ENCODE data around the gene HYAL1. TPM values are rescaled to one million over a fixed set of nuclear protein-coding genes. Genes with fewer than 3 reads are reported as not detected.

Gene HYAL1
- polyA plus RNA-seq (2013, experiment 1 of 2) = 1.1 TPM
- 1.3 TPM for polyA plus RNA-seq (2013, experiment 2 of 2)

DNA sequence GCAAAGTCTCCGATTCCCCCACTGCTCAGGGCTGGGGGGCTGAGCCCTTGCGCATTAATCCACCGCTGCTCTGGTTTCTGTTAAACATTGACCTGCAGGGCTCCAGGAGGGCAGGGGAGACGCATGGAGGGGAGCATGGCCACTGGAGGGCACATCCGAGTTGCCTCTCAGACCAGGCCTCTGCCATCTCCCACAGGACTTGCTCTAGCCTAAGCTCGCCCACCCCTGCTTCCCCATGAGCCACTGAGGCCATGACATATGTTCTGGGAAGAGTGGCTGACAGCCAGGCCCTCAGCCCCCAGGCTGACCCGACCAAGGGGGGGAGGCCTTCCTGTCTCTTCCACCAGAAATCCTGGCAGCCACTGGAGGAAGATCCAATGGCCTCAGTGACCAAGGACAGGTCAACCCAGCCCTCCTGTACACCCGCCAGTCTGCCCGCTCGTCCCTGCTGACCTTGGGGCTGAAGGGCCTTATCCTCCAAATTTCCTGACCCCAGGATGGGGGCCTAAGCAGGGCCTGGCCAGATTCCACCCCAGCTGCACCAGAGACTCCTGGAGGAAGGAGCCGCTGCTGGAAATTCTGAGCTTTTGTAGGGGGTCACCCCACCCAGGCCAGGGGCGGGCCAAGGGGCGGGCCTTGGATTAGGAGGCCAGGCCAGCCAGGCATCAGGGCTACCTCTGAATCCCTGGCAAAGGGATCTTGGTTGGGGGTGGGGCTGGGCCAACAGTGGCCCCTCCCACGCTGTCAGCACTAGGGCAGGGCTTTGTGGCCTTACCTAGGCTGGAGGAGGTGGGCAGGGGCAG, at the start of gene HYAL1:
HYAL1 (minus strand) TSS at position 562 of the 803 bp plus-strand sequence. CDS start 618 bp downstream, outside the sequence.
- Histone ChIP-seq H3K79me1 (ENCODE audit: low read length) (no peaks in the 10 kb centered on the region), H3K56ac (ENCODE audit: low read length) (peak within 1 kb of the TSS; percentile 35), H2AK5ac (ENCODE audit: low read length) (no peak within 1 kb of the TSS), H3K23ac (ENCODE audit: low read length) (no peak within 1 kb of the TSS), H3K4ac (ENCODE audit: low read depth, low read length) (no peak within 1 kb of the TSS), H3K4me3 (ENCODE audit: low read length) (no peak within 1 kb of the TSS), H2BK120ac (ENCODE audit: low read depth, low read length) (no peak within 1 kb of the TSS), H2BK5ac (ENCODE audit: low read length) (no peak within 1 kb of the TSS), H3K36me3 (ENCODE audit: control insufficient read depth, insufficient read depth, low read length) (no peaks in the 10 kb centered on the region), H3K79me2 (ENCODE audit: control insufficient read depth, insufficient read depth, low read length) (no peaks in the 10 kb centered on the region), H3K4me2 (ENCODE audit: low read length) (no peak within 1 kb of the TSS), H3K27ac (ENCODE audit: low read depth, low read length) (no peak within 1 kb of the TSS), H3K9ac (ENCODE audit: low read length) (peak within 1 kb of the TSS; percentile 25), H3K18ac (ENCODE audit: low read length) (no peak within 1 kb of the TSS), H3K4me1 (ENCODE audit: control insufficient read depth, low read depth, low read length) (peaks cover 6% of the 10 kb centered on the region), H4K5ac (ENCODE audit: low read length) (no peak within 1 kb of the TSS), H4K8ac (ENCODE audit: low read depth, low read length) (no peak within 1 kb of the TSS), H3K27me3 (ENCODE audit: insufficient read depth, low read length, poor library complexity) (no peaks in the 10 kb centered on the region), H2BK15ac (replicated peaks; ENCODE audit: low read depth) (no peak within 1 kb of the TSS)
- WGBS (ENCODE audit: extremely low coverage, insufficient coverage, low lambda C conversion rate) = no CpG with 5 or more reads among the region's 14 CpGs
- DNase-seq = peak; percentile 84

- Histone ChIP-seq H3K56ac (ENCODE audit: low read length) (no peak overlapping the region), H3K4me2 (ENCODE audit: low read length) (no peak overlapping the region), H3K27me3 (ENCODE audit: insufficient read depth, low read length, poor library complexity) (no peaks in the 10 kb centered on the region), H2BK120ac (ENCODE audit: low read depth, low read length) (no peak overlapping the region), H3K4me1 (ENCODE audit: control insufficient read depth, low read depth, low read length) (peaks cover 18% of the 10 kb centered on the region), H3K9ac (ENCODE audit: low read length) (no peak overlapping the region), H2BK15ac (replicated peaks; ENCODE audit: low read depth) (no peak overlapping the region), H3K18ac (ENCODE audit: low read length) (no peak overlapping the region), H3K4ac (ENCODE audit: low read depth, low read length) (no peak overlapping the region), H3K36me3 (ENCODE audit: control insufficient read depth, insufficient read depth, low read length) (peaks cover 3% of the 10 kb centered on the region), H2BK5ac (ENCODE audit: low read length) (no peak overlapping the region), H3K79me2 (ENCODE audit: control insufficient read depth, insufficient read depth, low read length) (peaks cover 7% of the 10 kb centered on the region), H3K4me3 (ENCODE audit: low read length) (no peak overlapping the region), H3K23ac (ENCODE audit: low read length) (no peak overlapping the region), H2AK5ac (ENCODE audit: low read length) (no peak overlapping the region), H3K79me1 (ENCODE audit: low read length) (peaks cover 17% of the 10 kb centered on the region), H4K5ac (ENCODE audit: low read length) (no peak overlapping the region), H3K27ac (ENCODE audit: low read depth, low read length) (no peak overlapping the region), H4K8ac (ENCODE audit: low read depth, low read length) (no peak overlapping the region)
- no CpG with 5 or more reads among the region's 2 CpGs for WGBS (ENCODE audit: extremely low coverage, insufficient coverage, low lambda C conversion rate)
- no peak for DNase-seq
Measured at GRCh38 chr3:50352781-50353180, 49.4 kb upstream of the HYAL1 start.

GRCh38 chr3:50351323-50351697, 47.9 kb upstream of the HYAL1 start:
- Histone ChIP-seq H3K18ac (ENCODE audit: low read length) (no peak overlapping the region), H3K23ac (ENCODE audit: low read length) (no peak overlapping the region), H3K4me2 (ENCODE audit: low read length) (peak overlapping the region; percentile 42), H3K36me3 (ENCODE audit: control insufficient read depth, insufficient read depth, low read length) (peaks cover 3% of the 10 kb centered on the region), H3K27ac (ENCODE audit: low read depth, low read length) (no peak overlapping the region), H2BK5ac (ENCODE audit: low read length) (no peak overlapping the region), H3K4me3 (ENCODE audit: low read length) (no peak overlapping the region), H3K4me1 (ENCODE audit: control insufficient read depth, low read depth, low read length) (peaks cover 8% of the 10 kb centered on the region), H4K8ac (ENCODE audit: low read depth, low read length) (no peak overlapping the region), H3K56ac (ENCODE audit: low read length) (peak overlapping the region; percentile 19), H3K27me3 (ENCODE audit: insufficient read depth, low read length, poor library complexity) (no peaks in the 10 kb centered on the region), H3K4ac (ENCODE audit: low read depth, low read length) (no peak overlapping the region), H2AK5ac (ENCODE audit: low read length) (no peak overlapping the region), H2BK120ac (ENCODE audit: low read depth, low read length) (no peak overlapping the region), H3K79me1 (ENCODE audit: low read length) (peaks cover 3% of the 10 kb centered on the region), H3K9ac (ENCODE audit: low read length) (peak overlapping the region; percentile 11), H2BK15ac (replicated peaks; ENCODE audit: low read depth) (no peak overlapping the region), H3K79me2 (ENCODE audit: control insufficient read depth, insufficient read depth, low read length) (no peaks in the 10 kb centered on the region), H4K5ac (ENCODE audit: low read length) (no peak overlapping the region)
- no peak for DNase-seq
- no CpG with 5 or more reads among the region's 11 CpGs for WGBS (ENCODE audit: extremely low coverage, insufficient coverage, low lambda C conversion rate)

DNA sequence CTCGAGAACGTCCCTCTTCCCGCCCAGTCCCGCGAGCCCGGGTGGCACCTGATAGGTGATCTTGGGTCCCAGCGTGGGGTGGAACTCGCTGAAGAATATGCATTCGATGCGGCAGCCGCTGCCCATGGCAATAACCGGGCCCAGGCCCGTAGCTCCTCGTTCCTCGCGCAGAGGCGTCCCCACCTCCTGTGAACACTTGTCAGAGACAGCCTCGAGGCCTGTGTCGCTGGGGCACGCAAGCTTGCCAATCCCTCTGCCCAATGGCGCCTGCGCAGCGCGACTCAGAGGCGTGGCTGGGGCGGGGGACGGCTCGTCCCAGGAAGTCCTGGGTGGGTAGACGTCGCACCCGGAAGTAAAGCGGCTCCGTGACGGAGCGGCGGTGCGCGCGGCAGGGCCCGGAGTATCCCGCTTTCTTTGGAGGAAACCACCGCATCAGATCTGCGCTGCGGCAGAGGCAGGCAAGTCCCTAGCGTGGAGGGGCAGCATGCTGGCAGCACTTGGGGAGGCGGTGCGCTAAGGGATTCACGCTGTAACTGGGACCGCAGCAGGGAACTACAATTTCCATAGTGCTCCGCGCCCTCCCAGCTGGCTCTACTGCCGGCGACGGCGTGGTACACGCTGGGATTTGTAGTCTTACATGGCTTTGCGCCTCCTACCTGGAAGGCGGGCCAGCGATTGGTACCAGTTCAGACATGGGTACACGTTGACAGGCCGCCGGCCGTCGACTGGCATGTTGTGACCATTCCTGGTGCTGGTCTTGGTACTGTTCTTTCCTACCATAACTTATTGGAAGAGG, 47.4 kb upstream of the HYAL1 start, which contains the start of the genes CYB561D2 and NPRL2:
CYB561D2 (plus strand) TSS at position 336 of the 796 bp plus-strand sequence. CDS start 572 bp downstream, outside the sequence.
NPRL2 (minus strand) TSS at position 249 of the 796 bp plus-strand sequence; CDS start at position 126, 123 bp downstream.
- peaks cover 8% of the 10 kb centered on the region for H3K4me1 ChIP-seq (ENCODE audit: control insufficient read depth, low read depth, low read length)
- H4K8ac ChIP-seq (ENCODE audit: low read depth, low read length) = no peak within 1 kb of the TSS
- H2AK5ac ChIP-seq (ENCODE audit: low read length) = peak within 1 kb of the TSS; percentile 78
- H3K27ac ChIP-seq (ENCODE audit: low read depth, low read length) = no peak within 1 kb of the TSS
- peak within 1 kb of the TSS; percentile 94 for H3K56ac ChIP-seq (ENCODE audit: low read length)
- H3K4me3 ChIP-seq (ENCODE audit: low read length) = peak within 1 kb of the TSS; percentile 53
- H3K36me3 ChIP-seq (ENCODE audit: control insufficient read depth, insufficient read depth, low read length) = peaks cover 3% of the 10 kb centered on the region
- no peak within 1 kb of the TSS for H2BK120ac ChIP-seq (ENCODE audit: low read depth, low read length)
- H3K79me2 ChIP-seq (ENCODE audit: control insufficient read depth, insufficient read depth, low read length) = no peaks in the 10 kb centered on the region
- H3K23ac ChIP-seq (ENCODE audit: low read length) = no peak within 1 kb of the TSS
- no peak within 1 kb of the TSS for H3K18ac ChIP-seq (ENCODE audit: low read length)
- peak within 1 kb of the TSS; percentile 56 for H3K4me2 ChIP-seq (ENCODE audit: low read length)
- H3K4ac ChIP-seq (ENCODE audit: low read depth, low read length) = no peak within 1 kb of the TSS
- DNase-seq = peak; percentile 95
- H3K9ac ChIP-seq (ENCODE audit: low read length) = peak within 1 kb of the TSS; percentile 85
- no CpG with 5 or more reads among the region's 64 CpGs for WGBS (ENCODE audit: extremely low coverage, insufficient coverage, low lambda C conversion rate)
- no peak within 1 kb of the TSS for H4K5ac ChIP-seq (ENCODE audit: low read length)
- peaks cover under 1% of the 10 kb centered on the region for H3K79me1 ChIP-seq (ENCODE audit: low read length)
- H2BK5ac ChIP-seq (ENCODE audit: low read length) = peak within 1 kb of the TSS; percentile 37
- no peak within 1 kb of the TSS for H2BK15ac ChIP-seq (replicated peaks; ENCODE audit: low read depth)
- H3K27me3 ChIP-seq (ENCODE audit: insufficient read depth, low read length, poor library complexity) = no peaks in the 10 kb centered on the region

GRCh38 chr3:50350213-50350526, 46.8 kb upstream of the HYAL1 start:
- no CpG with 5 or more reads among the region's 7 CpGs for WGBS (ENCODE audit: extremely low coverage, insufficient coverage, low lambda C conversion rate)
- Histone ChIP-seq H3K79me1 (ENCODE audit: low read length) (no peaks in the 10 kb centered on the region), H3K23ac (ENCODE audit: low read length) (no peak overlapping the region), H2BK15ac (replicated peaks; ENCODE audit: low read depth) (no peak overlapping the region), H4K8ac (ENCODE audit: low read depth, low read length) (no peak overlapping the region), H3K4me1 (ENCODE audit: control insufficient read depth, low read depth, low read length) (peaks cover 8% of the 10 kb centered on the region), H3K9ac (ENCODE audit: low read length) (peak overlapping the region; percentile 85), H3K27me3 (ENCODE audit: insufficient read depth, low read length, poor library complexity) (no peaks in the 10 kb centered on the region), H3K4ac (ENCODE audit: low read depth, low read length) (no peak overlapping the region), H3K27ac (ENCODE audit: low read depth, low read length) (no peak overlapping the region), H3K4me3 (ENCODE audit: low read length) (peak overlapping the region; percentile 53), H3K36me3 (ENCODE audit: control insufficient read depth, insufficient read depth, low read length) (peaks cover 3% of the 10 kb centered on the region), H3K18ac (ENCODE audit: low read length) (no peak overlapping the region), H4K5ac (ENCODE audit: low read length) (no peak overlapping the region), H3K56ac (ENCODE audit: low read length) (peak overlapping the region; percentile 93), H2BK5ac (ENCODE audit: low read length) (no peak overlapping the region), H3K79me2 (ENCODE audit: control insufficient read depth, insufficient read depth, low read length) (no peaks in the 10 kb centered on the region), H3K4me2 (ENCODE audit: low read length) (peak overlapping the region; percentile 56), H2AK5ac (ENCODE audit: low read length) (peak overlapping the region; percentile 78), H2BK120ac (ENCODE audit: low read depth, low read length) (no peak overlapping the region)
- DNase-seq = no peak

Measured in mesendoderm (in vitro differentiated cells).